WTC11 (cell line): ENCODE results near the gene PERP. TPM values are rescaled to one million over a fixed set of nuclear protein-coding genes. Genes with fewer than 3 reads are reported as not detected.

Source experiments
- ATAC-seq: fragments of 200-7000 bp; cut with Tn5 transposase; 2 replicates; pipeline ENCODE4 v1.10.0; 2021; ENCODE audit warnings: mild to moderate bottlenecking, moderate library complexity
- CTCF ChIA-PET: fragments of 300-600 bp; sonication (Branson Sonifier 250); formaldehyde crosslinking; loops from one replicate; lab custom pipeline; 2021; ENCODE audit warnings: antibody characterized with exemption; lab: Charles Lee
- POLR2A ChIA-PET: fragments of 350-600 bp; sonication (Branson Sonifier 250); formaldehyde crosslinking; loops from one replicate; lab custom pipeline; 2021; ENCODE audit warnings: antibody characterized with exemption; lab: Charles Lee
- DNase-seq: peaks from one replicate; pipeline ENCODE4 v3.0.0; 2021; ENCODE audit warnings: low spot score
- H3K27ac Mint-ChIP-seq: 2 replicates; pipeline ENCODE4 v1.8.0; 2021; ENCODE audit warnings: mixed read lengths
- H3K27me3 Mint-ChIP-seq: 2 replicates; pipeline ENCODE4 v1.8.0; 2021; ENCODE audit warnings: low read depth, mild to moderate bottlenecking, moderate library complexity, mixed read lengths
- H3K36me3 Mint-ChIP-seq: 2 replicates; pipeline ENCODE4 v1.8.0; 2021; ENCODE audit warnings: mixed read lengths
- H3K4me1 Mint-ChIP-seq: 2 replicates; pipeline ENCODE4 v1.8.0; 2022; ENCODE audit warnings: mixed read lengths
- H3K4me3 Mint-ChIP-seq: 2 replicates; pipeline ENCODE4 v1.8.0; 2021; ENCODE audit warnings: mild to moderate bottlenecking, moderate library complexity, mixed read lengths
- H3K9me3 Mint-ChIP-seq: 2 replicates; pipeline ENCODE4 v1.8.0; 2021; ENCODE audit warnings: mixed read lengths
- ELF4 ChIP-seq: sonication (generic); formaldehyde crosslinking; IDR thresholded peaks from 2 replicates; pipeline ENCODE4 v1.8.1; 2022; ENCODE audit warnings: low read depth, mild to moderate bottlenecking, moderate library complexity, missing genetic modification reagents
- ESRRA ChIP-seq: sonication (generic); formaldehyde crosslinking; IDR thresholded peaks from 2 replicates; pipeline ENCODE4 v1.8.1; 2022; ENCODE audit warnings: mild to moderate bottlenecking, missing genetic modification reagents, borderline replicate concordance
- ETV6 ChIP-seq: sonication (generic); formaldehyde crosslinking; IDR thresholded peaks from 2 replicates; pipeline ENCODE4 v1.8.1; 2022; ENCODE audit warnings: mild to moderate bottlenecking, missing genetic modification reagents
- FOXP1 ChIP-seq: sonication (generic); formaldehyde crosslinking; IDR thresholded peaks from 2 replicates; pipeline ENCODE4 v1.8.0; 2022; ENCODE audit warnings: missing genetic modification reagents, mild to moderate bottlenecking, moderate library complexity, borderline replicate concordance
- HMGA2 ChIP-seq: fragments of 250-450 bp; sonication (Bioruptor Pico); IDR thresholded peaks from 2 replicates; pipeline ENCODE4 v1.4.0; 2021; ENCODE audit warnings: mild to moderate bottlenecking, moderate library complexity
- JUN ChIP-seq: sonication (generic); formaldehyde crosslinking; IDR thresholded peaks from 2 replicates; pipeline ENCODE4 v1.8.0; 2023; ENCODE audit warnings: mild to moderate bottlenecking, missing genetic modification reagents
- MXD4 ChIP-seq: fragments of 250-450 bp; sonication (Bioruptor Pico); IDR thresholded peaks from 2 replicates; pipeline ENCODE4 v1.8.0; 2021; ENCODE audit warnings: mild to moderate bottlenecking, moderate library complexity, borderline replicate concordance
- MYBL2 ChIP-seq: sonication (generic); formaldehyde crosslinking; IDR thresholded peaks from 2 replicates; pipeline ENCODE4 v1.8.1; 2023; ENCODE audit warnings: mild to moderate bottlenecking, moderate library complexity, missing genetic modification reagents
- OVOL2 ChIP-seq: fragments of 250-450 bp; sonication (Bioruptor Pico); IDR thresholded peaks from 2 replicates; pipeline ENCODE4 v1.9.0; 2021; ENCODE audit warnings: mild to moderate bottlenecking, borderline replicate concordance
- RORB ChIP-seq: fragments of 250-450 bp; sonication (Bioruptor Pico); IDR thresholded peaks from 2 replicates; pipeline ENCODE4 v1.9.0; 2021; ENCODE audit warnings: mild to moderate bottlenecking
- SMAD4 ChIP-seq: sonication (generic); formaldehyde crosslinking; IDR thresholded peaks from 2 replicates; pipeline ENCODE4 v1.8.0; 2022; ENCODE audit warnings: mild to moderate bottlenecking, missing genetic modification reagents
- ZBTB21 ChIP-seq: sonication (generic); formaldehyde crosslinking; IDR thresholded peaks from 2 replicates; pipeline ENCODE4 v1.8.1; 2023; ENCODE audit warnings: mild to moderate bottlenecking, missing genetic modification reagents, borderline replicate concordance
- ZNF138 ChIP-seq: sonication (generic); formaldehyde crosslinking; conservative IDR thresholded peaks from 2 replicates; pipeline ENCODE4 v1.8.1; 2022; ENCODE audit warnings: mild to moderate bottlenecking, moderate library complexity, missing genetic modification reagents
- ZNF263 ChIP-seq: sonication (generic); formaldehyde crosslinking; IDR thresholded peaks from 2 replicates; pipeline ENCODE4 v1.8.1; 2022; ENCODE audit warnings: low read depth, mild to moderate bottlenecking, moderate library complexity, missing genetic modification reagents
- total RNA-seq: library from RNA; stranded (reverse); gene quantifications from 3 replicates; pipeline ENCODE4 v1.2.3, GENCODE V29; 2021
- TF ChIP-seq, protein P1 (sequence below): fragments of 250-450 bp; sonication (Bioruptor Pico); IDR thresholded peaks from 2 replicates; pipeline ENCODE4 v1.9.0; 2021; ENCODE audit warnings: mild to moderate bottlenecking
- TF ChIP-seq, protein P2 (sequence below): sonication (generic); formaldehyde crosslinking; IDR thresholded peaks from 2 replicates; pipeline ENCODE4 v1.8.1; 2023; ENCODE audit warnings: mild to moderate bottlenecking, moderate library complexity, missing genetic modification reagents
- TF ChIP-seq, protein P3 (sequence below): sonication (generic); formaldehyde crosslinking; IDR thresholded peaks from 2 replicates; pipeline ENCODE4 v1.8.1; 2023; ENCODE audit warnings: mild to moderate bottlenecking, missing genetic modification reagents, moderate library complexity
- TF ChIP-seq, protein P4 (sequence below): fragments of 250-450 bp; sonication (Bioruptor Pico); IDR thresholded peaks from 2 replicates; pipeline ENCODE4 v2.1.2; 2022; ENCODE audit warnings: mild to moderate bottlenecking, moderate library complexity
- TF ChIP-seq, protein P5 (sequence below): sonication (generic); formaldehyde crosslinking; IDR thresholded peaks from 2 replicates; pipeline ENCODE4 v1.8.0; 2023; ENCODE audit warnings: mild to moderate bottlenecking, missing genetic modification reagents
- TF ChIP-seq, protein P6 (sequence below): sonication (generic); formaldehyde crosslinking; IDR thresholded peaks from 2 replicates; pipeline ENCODE4 v1.8.0; 2022; ENCODE audit warnings: mild to moderate bottlenecking, missing genetic modification reagents
- TF ChIP-seq, protein P7 (sequence below): sonication (generic); formaldehyde crosslinking; conservative IDR thresholded peaks from 2 replicates; pipeline ENCODE4 v1.8.1; 2023; ENCODE audit warnings: mild to moderate bottlenecking, low read depth, missing genetic modification reagents, moderate library complexity
- TF ChIP-seq, protein P8 (sequence below): fragments of 200-600 bp; IDR thresholded peaks from 2 replicates; pipeline ENCODE4 v1.8.0; 2022; ENCODE audit warnings: antibody characterized with exemption

The PERP gene
- total RNA-seq, 1 experiment from 2014 or later = 26.9 TPM

DNA sequence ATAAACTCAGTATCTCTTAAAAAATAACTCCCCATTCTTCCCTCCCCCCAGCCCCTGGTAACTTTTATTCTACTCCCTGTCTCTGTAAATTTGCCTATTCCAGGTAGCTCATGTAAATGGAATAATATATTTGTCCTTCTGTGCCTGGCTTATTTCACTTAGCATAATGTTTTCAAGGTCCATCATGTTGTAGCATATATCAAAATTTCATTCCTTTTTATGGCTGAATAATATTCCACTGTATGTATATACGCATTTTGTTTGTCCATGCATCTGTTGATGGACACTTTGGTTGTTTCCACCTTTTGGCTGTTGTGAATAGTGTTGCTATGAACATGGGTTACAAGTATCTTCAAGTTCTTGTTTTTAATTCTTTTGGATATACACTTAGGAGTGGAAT, 13.0 kb downstream of the PERP start (continued):
- TF ChIP-seq ZBTB21 (CRISPR knock-in tag) (no peak), FOXP1 (CRISPR knock-in tag) (no peak), ZNF263 (CRISPR knock-in tag) (no peak)
- TF ChIP-seq, protein P1, sequence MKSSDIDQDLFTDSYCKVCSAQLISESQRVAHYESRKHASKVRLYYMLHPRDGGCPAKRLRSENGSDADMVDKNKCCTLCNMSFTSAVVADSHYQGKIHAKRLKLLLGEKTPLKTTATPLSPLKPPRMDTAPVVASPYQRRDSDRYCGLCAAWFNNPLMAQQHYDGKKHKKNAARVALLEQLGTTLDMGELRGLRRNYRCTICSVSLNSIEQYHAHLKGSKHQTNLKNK = no peak
- TF ChIP-seq, protein P2, sequence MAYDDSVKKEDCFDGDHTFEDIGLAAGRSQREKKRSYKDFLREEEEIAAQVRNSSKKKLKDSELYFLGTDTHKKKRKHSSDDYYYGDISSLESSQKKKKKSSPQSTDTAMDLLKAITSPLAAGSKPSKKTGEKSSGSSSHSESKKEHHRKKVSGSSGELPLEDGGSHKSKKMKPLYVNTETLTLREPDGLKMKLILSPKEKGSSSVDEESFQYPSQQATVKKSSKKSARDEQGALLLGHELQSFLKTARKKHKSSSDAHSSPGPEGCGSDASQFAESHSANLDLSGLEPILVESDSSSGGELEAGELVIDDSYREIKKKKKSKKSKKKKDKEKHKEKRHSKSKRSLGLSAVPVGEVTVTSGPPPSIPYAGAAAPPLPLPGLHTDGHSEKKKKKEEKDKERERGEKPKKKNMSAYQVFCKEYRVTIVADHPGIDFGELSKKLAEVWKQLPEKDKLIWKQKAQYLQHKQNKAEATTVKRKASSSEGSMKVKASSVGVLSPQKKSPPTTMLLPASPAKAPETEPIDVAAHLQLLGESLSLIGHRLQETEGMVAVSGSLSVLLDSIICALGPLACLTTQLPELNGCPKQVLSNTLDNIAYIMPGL (CRISPR knock-in tag) = no peak
- TF ChIP-seq, protein P3, sequence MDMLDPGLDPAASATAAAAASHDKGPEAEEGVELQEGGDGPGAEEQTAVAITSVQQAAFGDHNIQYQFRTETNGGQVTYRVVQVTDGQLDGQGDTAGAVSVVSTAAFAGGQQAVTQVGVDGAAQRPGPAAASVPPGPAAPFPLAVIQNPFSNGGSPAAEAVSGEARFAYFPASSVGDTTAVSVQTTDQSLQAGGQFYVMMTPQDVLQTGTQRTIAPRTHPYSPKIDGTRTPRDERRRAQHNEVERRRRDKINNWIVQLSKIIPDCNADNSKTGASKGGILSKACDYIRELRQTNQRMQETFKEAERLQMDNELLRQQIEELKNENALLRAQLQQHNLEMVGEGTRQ (CRISPR knock-in tag) = no peak

DNA sequence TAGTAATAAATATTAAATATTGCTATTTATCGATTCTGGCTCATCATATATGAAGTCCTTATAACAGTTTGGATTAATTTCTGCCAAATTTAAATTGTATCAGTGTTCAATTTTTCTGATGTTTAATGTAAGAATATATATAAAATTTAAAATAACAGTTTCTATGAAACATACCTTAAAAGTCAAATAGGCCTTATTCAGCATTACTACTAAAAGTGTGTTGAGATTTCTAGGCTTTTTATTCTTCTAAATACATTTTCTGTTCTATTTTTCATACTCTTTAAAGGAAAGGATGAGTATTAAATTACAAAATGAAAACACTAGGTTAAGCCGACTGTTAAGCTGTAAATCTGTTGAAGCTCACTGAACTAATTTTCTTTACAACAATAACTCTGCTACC, 13.6 kb downstream of the PERP start:
- DNase-seq (no peak), ATAC-seq (no peak)
- no peak for TF ChIP-seq HMGA2 (CRISPR knock-in tag)
- TF ChIP-seq, protein P4, sequence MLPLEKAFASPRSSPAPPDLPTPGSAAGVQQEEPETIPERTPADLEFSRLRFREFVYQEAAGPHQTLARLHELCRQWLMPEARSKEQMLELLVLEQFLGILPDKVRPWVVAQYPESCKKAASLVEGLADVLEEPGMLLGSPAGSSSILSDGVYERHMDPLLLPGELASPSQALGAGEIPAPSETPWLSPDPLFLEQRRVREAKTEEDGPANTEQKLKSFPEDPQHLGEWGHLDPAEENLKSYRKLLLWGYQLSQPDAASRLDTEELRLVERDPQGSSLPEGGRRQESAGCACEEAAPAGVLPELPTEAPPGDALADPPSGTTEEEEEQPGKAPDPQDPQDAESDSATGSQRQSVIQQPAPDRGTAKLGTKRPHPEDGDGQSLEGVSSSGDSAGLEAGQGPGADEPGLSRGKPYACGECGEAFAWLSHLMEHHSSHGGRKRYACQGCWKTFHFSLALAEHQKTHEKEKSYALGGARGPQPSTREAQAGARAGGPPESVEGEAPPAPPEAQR (CRISPR knock-in tag) = no peak
- TF ChIP-seq, protein P5, sequence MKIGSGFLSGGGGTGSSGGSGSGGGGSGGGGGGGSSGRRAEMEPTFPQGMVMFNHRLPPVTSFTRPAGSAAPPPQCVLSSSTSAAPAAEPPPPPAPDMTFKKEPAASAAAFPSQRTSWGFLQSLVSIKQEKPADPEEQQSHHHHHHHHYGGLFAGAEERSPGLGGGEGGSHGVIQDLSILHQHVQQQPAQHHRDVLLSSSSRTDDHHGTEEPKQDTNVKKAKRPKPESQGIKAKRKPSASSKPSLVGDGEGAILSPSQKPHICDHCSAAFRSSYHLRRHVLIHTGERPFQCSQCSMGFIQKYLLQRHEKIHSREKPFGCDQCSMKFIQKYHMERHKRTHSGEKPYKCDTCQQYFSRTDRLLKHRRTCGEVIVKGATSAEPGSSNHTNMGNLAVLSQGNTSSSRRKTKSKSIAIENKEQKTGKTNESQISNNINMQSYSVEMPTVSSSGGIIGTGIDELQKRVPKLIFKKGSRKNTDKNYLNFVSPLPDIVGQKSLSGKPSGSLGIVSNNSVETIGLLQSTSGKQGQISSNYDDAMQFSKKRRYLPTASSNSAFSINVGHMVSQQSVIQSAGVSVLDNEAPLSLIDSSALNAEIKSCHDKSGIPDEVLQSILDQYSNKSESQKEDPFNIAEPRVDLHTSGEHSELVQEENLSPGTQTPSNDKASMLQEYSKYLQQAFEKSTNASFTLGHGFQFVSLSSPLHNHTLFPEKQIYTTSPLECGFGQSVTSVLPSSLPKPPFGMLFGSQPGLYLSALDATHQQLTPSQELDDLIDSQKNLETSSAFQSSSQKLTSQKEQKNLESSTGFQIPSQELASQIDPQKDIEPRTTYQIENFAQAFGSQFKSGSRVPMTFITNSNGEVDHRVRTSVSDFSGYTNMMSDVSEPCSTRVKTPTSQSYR (CRISPR knock-in tag) = no peak
- TF ChIP-seq OVOL2 = no peak
- TF ChIP-seq, protein P6, sequence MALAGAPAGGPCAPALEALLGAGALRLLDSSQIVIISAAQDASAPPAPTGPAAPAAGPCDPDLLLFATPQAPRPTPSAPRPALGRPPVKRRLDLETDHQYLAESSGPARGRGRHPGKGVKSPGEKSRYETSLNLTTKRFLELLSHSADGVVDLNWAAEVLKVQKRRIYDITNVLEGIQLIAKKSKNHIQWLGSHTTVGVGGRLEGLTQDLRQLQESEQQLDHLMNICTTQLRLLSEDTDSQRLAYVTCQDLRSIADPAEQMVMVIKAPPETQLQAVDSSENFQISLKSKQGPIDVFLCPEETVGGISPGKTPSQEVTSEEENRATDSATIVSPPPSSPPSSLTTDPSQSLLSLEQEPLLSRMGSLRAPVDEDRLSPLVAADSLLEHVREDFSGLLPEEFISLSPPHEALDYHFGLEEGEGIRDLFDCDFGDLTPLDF (CRISPR knock-in tag) = no peak
- no peak for TF ChIP-seq ESRRA (CRISPR knock-in tag)
- TF ChIP-seq, protein P2 (CRISPR knock-in tag) = no peak
- TF ChIP-seq, protein P7, sequence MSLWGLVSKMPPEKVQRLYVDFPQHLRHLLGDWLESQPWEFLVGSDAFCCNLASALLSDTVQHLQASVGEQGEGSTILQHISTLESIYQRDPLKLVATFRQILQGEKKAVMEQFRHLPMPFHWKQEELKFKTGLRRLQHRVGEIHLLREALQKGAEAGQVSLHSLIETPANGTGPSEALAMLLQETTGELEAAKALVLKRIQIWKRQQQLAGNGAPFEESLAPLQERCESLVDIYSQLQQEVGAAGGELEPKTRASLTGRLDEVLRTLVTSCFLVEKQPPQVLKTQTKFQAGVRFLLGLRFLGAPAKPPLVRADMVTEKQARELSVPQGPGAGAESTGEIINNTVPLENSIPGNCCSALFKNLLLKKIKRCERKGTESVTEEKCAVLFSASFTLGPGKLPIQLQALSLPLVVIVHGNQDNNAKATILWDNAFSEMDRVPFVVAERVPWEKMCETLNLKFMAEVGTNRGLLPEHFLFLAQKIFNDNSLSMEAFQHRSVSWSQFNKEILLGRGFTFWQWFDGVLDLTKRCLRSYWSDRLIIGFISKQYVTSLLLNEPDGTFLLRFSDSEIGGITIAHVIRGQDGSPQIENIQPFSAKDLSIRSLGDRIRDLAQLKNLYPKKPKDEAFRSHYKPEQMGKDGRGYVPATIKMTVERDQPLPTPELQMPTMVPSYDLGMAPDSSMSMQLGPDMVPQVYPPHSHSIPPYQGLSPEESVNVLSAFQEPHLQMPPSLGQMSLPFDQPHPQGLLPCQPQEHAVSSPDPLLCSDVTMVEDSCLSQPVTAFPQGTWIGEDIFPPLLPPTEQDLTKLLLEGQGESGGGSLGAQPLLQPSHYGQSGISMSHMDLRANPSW (CRISPR knock-in tag) = no peak
- TF ChIP-seq ZNF138 = no peak
- no peak for TF ChIP-seq JUN (CRISPR knock-in tag)
- TF ChIP-seq, protein P8, sequence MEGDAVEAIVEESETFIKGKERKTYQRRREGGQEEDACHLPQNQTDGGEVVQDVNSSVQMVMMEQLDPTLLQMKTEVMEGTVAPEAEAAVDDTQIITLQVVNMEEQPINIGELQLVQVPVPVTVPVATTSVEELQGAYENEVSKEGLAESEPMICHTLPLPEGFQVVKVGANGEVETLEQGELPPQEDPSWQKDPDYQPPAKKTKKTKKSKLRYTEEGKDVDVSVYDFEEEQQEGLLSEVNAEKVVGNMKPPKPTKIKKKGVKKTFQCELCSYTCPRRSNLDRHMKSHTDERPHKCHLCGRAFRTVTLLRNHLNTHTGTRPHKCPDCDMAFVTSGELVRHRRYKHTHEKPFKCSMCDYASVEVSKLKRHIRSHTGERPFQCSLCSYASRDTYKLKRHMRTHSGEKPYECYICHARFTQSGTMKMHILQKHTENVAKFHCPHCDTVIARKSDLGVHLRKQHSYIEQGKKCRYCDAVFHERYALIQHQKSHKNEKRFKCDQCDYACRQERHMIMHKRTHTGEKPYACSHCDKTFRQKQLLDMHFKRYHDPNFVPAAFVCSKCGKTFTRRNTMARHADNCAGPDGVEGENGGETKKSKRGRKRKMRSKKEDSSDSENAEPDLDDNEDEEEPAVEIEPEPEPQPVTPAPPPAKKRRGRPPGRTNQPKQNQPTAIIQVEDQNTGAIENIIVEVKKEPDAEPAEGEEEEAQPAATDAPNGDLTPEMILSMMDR = no peak
- no peak for TF ChIP-seq SMAD4
- no peak for TF ChIP-seq RORB (CRISPR knock-in tag)
- no peak for TF ChIP-seq ELF4 (CRISPR knock-in tag)
- TF ChIP-seq MXD4 (CRISPR knock-in tag) = no peak
- no peak for TF ChIP-seq ETV6 (CRISPR knock-in tag)
- TF ChIP-seq MYBL2 (CRISPR knock-in tag) = no peak
- CTCF ChIA-PET = no interaction called here
- Mint-ChIP-seq H3K4me3 (no peak overlapping the region), H3K9me3 (peaks cover 10% of the 10 kb centered on the region), H3K4me1 (peaks cover 2% of the 10 kb centered on the region; the same call in 1 of the 2 replicates), H3K27ac (no peak overlapping the region), H3K27me3 (no peaks in the 10 kb centered on the region), H3K36me3 (peaks cover 33% of the 10 kb centered on the region)
- POLR2A ChIA-PET = no interaction called here
